GM18858 (cell line): ENCODE measurements around the gene RFC2.

Experiments
- ATAC-seq: cut with Tn5 transposase; IDR thresholded peaks from one replicate; pipeline ENCODE4 v1.9.1; 2021; ENCODE audit not compliant: unreplicated experiment

Gene RFC2

DNA sequence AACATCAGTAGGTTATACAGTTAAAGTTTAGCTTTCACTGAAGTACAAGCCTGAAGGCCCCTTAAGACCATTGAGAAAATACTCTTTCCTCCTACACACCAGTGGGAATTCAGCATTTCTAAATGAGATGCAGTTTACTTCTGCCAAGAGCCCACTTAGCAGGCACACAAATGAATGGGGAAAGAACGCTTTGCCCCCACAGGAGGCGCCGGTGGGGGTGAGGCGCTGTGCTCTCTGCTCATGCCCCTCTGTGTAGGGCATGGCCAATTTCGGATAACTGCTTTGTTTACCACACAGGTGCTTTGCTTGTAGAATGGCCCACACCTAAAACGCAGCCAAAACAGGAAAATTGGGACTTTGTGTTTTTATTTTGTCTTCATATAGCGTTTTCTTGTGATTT lies 60.3 kb downstream of the RFC2 start:
- ATAC-seq, result no peak

DNA sequence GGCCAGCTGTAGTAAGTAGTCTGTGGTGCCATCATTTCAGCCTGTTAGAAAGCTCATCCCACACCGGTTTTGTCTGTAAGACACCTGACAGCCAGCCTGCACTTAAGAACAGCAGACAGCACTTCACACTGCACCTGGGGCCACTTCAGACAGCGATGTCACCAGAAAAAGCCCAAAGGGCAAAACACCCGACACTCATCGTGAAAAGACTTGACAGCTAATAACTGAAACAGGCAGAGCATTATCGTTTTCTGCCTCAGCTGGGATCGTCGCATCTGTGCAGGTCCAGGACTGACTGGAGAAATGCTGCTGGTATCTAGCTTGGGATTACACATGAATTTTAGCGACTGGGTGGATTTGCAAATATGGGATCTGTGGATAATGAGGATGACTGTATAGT lies 61.1 kb downstream of the RFC2 start:
- ATAC-seq, result no peak

DNA sequence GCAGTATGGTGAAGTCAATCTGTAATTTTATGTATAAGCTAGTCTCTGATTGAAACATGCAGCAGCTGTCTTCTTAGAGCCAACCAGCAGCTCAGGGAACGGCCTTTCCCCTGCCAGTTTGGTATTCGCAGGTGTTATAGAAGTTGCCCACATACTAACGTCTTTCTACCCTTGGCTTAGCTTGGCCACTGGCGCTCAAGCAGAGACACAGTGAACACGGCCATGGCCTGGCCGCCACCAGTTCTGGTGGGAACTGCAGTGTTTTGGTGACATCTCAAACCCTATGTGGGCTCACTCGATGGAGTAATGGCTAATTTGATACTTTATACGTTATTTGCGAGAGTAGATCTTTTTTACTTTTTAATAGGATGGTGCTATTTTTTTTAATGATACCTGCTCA lies 63.0 kb downstream of the RFC2 start:
- ATAC-seq, result no peak

DNA sequence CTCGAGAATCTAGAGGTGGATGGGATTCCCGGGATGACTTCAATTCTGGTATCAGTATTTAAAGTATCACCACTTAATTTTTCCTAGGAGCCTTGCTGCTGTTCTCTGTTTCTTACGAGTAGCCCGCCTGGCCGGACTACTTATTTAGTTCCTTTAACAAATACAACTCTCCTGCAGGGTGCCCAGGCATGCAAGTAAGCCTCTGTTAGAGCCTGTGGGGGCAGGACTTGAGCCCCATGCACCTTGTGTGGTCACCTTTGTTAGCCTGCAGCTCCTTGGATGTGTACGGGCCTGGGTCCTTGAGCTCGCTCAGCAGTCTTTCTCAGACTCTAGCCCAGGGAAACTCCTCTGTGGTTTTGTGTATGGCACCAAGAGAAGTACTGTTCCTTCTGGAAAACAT lies 63.9 kb downstream of the RFC2 start:
- ATAC-seq, result no peak

DNA sequence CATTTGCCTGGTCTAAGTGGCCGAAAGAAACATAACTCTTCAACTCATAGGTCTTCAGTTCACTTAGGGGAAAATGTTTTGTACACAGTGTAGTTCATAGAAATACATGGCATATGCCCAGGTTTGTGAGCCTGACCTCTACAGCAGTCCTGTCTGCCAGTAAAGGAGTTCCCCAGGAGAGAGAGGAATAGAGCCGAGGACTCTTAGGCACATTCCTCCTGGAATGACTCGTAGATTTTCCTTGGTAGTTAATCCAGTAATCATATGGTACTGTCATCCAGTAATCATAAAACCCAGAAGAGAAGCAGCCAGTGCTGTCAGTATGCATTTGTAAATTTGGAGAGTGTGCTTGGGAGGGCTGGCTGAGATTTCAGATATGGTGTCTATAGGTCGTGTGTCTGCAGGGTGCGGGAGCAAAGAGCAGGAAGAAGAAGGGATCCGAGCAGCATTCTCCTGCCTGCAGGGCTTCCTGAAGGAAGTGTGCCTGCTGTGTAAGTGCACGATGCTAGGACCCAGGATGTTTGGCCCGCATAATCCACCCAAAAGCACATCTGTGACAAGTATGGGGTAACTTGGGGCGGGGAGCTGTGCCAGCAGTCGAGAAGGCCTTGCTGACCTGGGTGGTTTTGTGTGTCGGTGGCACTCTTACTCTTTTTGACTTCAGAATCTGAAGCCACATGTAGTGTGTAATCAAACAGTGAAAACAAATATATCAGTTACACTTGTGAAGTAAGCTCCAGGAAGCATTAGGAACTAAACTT lies 66.1 kb downstream of the RFC2 start:
- ATAC-seq, result no peak

DNA sequence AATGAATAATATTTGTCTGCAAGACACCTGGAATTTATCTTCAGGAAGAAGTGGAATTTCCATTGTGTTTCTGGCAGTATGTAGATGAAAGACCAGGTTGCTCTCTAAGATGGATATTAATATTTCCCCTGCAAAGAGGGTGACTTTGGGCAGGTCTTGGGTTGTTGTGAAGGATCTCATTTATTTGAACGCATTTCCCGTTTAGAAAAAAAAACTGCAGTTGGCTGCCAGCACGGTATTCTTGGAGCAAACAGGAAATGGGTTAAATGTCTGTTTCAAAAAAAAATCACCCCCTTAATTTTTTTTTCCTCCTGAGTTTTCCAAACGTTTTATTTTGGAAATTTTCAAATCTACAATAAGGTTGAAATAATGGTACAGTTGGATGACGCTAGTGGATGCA lies 68.6 kb downstream of the RFC2 start:
- no peak for ATAC-seq

DNA sequence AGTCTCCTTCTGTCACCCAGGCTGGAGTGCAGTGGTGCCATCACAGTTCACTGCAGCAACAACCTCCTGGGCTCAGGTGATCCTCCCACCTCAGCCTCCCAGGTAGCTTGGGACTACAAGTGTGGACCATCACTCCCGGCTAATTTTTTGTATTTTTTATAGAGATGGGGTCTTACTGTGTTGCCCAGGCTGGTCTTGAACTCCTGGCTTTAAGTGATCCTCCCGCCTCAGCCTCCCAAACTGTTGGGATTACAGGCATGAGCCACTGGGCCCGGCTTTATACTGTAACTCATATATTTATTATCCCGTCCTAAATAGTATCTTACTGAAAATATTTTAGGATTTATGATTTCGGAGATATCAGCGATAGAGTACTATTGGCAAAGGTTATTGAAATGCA lies 69.2 kb downstream of the RFC2 start:
- ATAC-seq, result no peak

DNA sequence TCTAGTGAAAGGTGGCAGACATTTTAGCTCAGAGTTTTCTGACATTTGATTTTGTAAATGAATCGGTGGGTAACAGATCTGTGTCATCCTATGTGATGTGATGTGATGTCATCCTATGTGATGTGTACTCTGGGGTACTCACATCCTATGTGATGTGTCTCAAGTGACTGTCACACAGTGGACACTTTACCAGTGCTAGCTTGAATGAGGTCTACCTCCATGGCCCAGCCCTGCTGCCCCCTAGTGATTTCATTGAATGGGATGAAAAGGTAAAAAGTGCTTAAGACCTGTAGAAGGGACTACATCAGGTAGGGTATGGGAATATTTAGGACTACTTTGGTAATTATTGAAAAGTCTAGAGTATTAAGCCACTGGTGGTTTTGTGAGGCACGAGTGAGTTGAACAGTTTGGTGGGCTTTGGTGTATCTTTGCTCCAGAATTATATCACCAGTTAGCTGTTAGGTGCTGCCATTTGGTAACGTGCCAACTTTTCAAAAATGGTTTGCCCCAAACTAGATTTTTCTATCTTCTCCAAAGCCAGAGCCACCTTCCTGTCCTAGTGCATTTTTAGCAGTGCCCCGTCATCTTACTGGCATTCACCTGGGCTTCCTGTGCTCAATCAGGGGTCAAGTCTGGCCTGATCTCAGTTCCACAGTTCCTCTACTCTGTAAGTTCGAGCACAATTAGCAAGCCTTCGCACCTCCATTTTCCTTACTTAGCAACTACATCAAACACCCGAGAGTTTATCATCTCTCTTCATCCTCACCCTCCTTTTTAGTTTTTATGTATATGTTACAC lies 70.3 kb downstream of the RFC2 start:
- ATAC-seq, result no peak

DNA sequence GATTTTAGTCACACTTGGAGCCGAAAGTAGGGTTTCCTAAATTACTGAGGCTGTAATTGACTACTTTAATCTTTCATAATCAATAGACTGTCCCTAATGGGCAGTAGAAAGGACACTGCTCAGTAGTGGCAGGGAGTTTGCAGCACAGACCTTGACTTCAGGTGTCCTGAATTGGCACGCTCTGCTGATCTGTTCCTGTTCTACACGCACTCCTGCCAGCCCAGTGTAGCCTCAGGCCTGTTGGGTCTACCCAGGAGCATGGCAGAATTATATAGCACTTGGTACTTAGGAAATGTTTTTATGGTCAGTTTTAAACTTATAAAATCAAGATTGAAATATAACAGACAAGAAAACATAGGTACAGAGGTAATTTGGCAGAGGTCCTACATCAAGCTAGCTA lies 71.1 kb downstream of the RFC2 start:
- ATAC-seq, result no peak

DNA sequence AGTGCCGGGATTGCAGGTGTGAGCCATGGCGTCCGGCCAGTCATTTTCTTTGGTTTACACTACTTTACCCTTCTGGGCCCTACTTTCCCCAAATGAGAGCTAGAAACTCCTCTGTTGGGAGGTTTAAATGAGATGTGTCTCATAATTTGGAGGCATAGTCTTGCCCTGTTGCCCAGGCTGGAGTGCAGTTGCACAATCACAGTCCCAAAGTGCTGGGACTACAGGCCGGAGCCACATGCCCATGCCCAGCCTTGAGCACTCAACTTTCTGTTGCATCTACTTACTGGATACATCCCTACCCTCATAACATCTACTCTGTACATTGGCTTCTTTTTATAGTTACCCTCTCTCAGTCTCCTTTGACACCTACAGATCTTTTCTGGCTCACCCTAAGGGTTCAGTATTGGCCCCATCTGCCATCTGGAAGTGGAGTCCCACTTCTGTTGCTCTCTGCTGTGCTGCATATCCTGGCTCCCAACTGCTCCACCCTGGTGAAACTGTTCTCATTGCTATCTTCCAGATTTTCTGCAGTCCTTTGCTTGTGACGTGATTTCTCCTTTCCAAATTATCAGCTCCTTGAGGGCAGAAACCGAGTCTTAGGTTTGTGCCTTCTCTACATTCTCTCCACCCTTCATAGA lies 71.6 kb downstream of the RFC2 start:
- ATAC-seq, result no peak

DNA sequence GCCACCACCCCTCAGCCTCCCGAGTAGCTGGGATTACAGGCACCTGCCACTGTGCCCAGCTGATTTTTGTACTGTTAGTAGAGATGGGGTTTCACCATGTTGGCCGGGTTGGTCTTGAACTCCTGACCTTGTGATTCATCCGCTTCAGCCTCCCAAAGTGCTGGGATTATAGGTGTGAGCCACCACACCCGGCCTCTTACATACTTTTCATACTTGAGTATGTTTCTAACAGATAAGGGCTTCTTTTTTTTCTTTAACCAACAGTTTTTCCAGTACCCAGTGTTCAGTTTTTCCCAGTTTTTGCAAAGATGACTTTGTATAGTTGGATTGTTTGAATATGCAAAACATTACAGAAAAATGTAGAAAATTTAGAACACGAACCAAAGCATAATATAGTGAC lies 72.4 kb downstream of the RFC2 start:
- no peak for ATAC-seq
